IMR-90 (cell line): ENCODE data around the gene AFAP1L2. TPM values are rescaled to one million over a fixed set of nuclear protein-coding genes. Genes with fewer than 3 reads are reported as not detected.

Experiments used
- ATAC-seq: fragments of 200-7000 bp; cut with Tn5 transposase; 2 replicates; pipeline ENCODE4 v1.9.1; 2020; ENCODE audit warnings: low read depth, mild to moderate bottlenecking, moderate library complexity
- BruUV-seq: library from RNA; stranded (reverse); fragments of 400-500 nt; replicated peaks from 2 replicates; lab custom pipeline; 2021; lab: Mats Ljungman, UMichigan
- CTCF ChIA-PET: fragments of 300-600 bp; formaldehyde crosslinking; extraction: SDS; loops from one replicate; lab custom pipeline; 2021; ENCODE audit warnings: antibody characterized with exemption; lab: Yijun Ruan, JAX
- POLR2A ChIA-PET: fragments of 300-600 bp; sonication (Branson Sonifier 250); formaldehyde crosslinking; loops from one replicate; lab custom pipeline; 2022; ENCODE audit warnings: antibody characterized with exemption; ENCODE audit not compliant: unreplicated experiment; lab: Charles Lee
- DNase-seq: peaks from one replicate; pipeline ENCODE4 v3.0.0; 2013
- H2AFZ ChIP-seq: replicated peaks from 2 replicates; pipeline ENCODE3; 2013; ENCODE audit warnings: low read length, mild to moderate bottlenecking; ENCODE audit not compliant: poor library complexity
- H2AK5ac ChIP-seq: 2 replicates; pipeline ENCODE4 v1.6.1; 2013; ENCODE audit warnings: low read depth, low read length, inconsistent platforms
- H2AK9ac ChIP-seq: replicated peaks from 2 replicates; pipeline ENCODE3; 2013; ENCODE audit warnings: mild to moderate bottlenecking, low read depth, low read length, moderate library complexity; ENCODE audit not compliant: poor library complexity
- H2BK120ac ChIP-seq: 2 replicates; pipeline ENCODE4 v1.6.1; 2013; ENCODE audit warnings: low read depth, low read length, inconsistent platforms
- H2BK15ac ChIP-seq: 3 replicates; pipeline ENCODE4 v1.6.1; 2013; ENCODE audit warnings: low read depth, low read length, inconsistent platforms
- H2BK20ac ChIP-seq: 2 replicates; pipeline ENCODE4 v1.6.1; 2013; ENCODE audit warnings: low read depth, mild to moderate bottlenecking, inconsistent platforms, low read length, moderate library complexity
- H2BK5ac ChIP-seq: 2 replicates; pipeline ENCODE4 v1.6.1; 2013; ENCODE audit warnings: mild to moderate bottlenecking, low read depth, low read length, inconsistent platforms; ENCODE audit not compliant: poor library complexity, severe bottlenecking
- H3K14ac ChIP-seq: replicated peaks from 2 replicates; pipeline ENCODE4 v1.6.1; 2013; ENCODE audit warnings: low read depth, low read length, inconsistent platforms
- H3K18ac ChIP-seq: 2 replicates; pipeline ENCODE4 v1.6.1; 2013; ENCODE audit warnings: low read depth, low read length, control low read depth
- H3K23ac ChIP-seq: 2 replicates; pipeline ENCODE4 v1.6.1; 2013; ENCODE audit warnings: low read depth, low read length, inconsistent platforms
- H3K27ac ChIP-seq: 2 replicates; pipeline ENCODE4 v1.5.1; 2013; ENCODE audit warnings: mild to moderate bottlenecking, control low read depth, low read length; ENCODE audit not compliant: insufficient read depth
- H3K27me3 ChIP-seq: 2 replicates; pipeline ENCODE4 v1.6.1; 2013; ENCODE audit warnings: low read length; ENCODE audit not compliant: control insufficient read depth, insufficient read depth
- H3K36me3 ChIP-seq: 2 replicates; pipeline ENCODE4 v1.6.1; 2013; ENCODE audit warnings: low read length, mixed read lengths; ENCODE audit not compliant: control insufficient read depth, insufficient read depth
- H3K4ac ChIP-seq: 2 replicates; pipeline ENCODE4 v1.6.1; 2013; ENCODE audit warnings: low read depth, low read length, inconsistent platforms
- H3K4me1 ChIP-seq: 2 replicates; pipeline ENCODE4 v1.6.1; 2013; ENCODE audit warnings: low read length, mixed read lengths; ENCODE audit not compliant: control insufficient read depth, insufficient read depth
- H3K4me2 ChIP-seq: 2 replicates; pipeline ENCODE4 v1.6.1; 2013; ENCODE audit warnings: low read depth, mild to moderate bottlenecking, control low read depth, low read length, moderate library complexity
- H3K4me3 ChIP-seq: 2 replicates; pipeline ENCODE4 v1.5.1; 2013; ENCODE audit warnings: low read depth, mild to moderate bottlenecking, control low read depth, low read length, moderate library complexity; ENCODE audit not compliant: insufficient read depth
- H3K56ac ChIP-seq: 2 replicates; pipeline ENCODE4 v1.6.1; 2013; ENCODE audit warnings: low read length, inconsistent platforms; ENCODE audit not compliant: insufficient read depth; ENCODE audit errors: extremely low read depth
- H3K79me1 ChIP-seq, 2 experiments: 2 replicates each; pipeline ENCODE4 v1.6.1; 2013; ENCODE audit warnings: low read length in 2 of 2, inconsistent platforms in 1 of 2, low read depth in 1 of 2
- H3K9ac ChIP-seq: 2 replicates; pipeline ENCODE4 v1.6.1; 2013; ENCODE audit warnings: low read depth, low read length, control low read depth
- H3K9me1 ChIP-seq: 2 replicates; pipeline ENCODE4 v1.6.1; 2013; ENCODE audit warnings: low read length, inconsistent platforms; ENCODE audit not compliant: insufficient read depth
- H3K9me3 ChIP-seq: 2 replicates; pipeline ENCODE4 v1.6.1; 2013; ENCODE audit warnings: low read length; ENCODE audit not compliant: control insufficient read depth, insufficient read depth
- H4K20me1 ChIP-seq: 2 replicates; pipeline ENCODE4 v1.6.1; 2013; ENCODE audit warnings: low read length, inconsistent platforms; ENCODE audit not compliant: insufficient read depth
- H4K5ac ChIP-seq: 2 replicates; pipeline ENCODE4 v1.6.1; 2013; ENCODE audit warnings: mild to moderate bottlenecking, low read depth, low read length, control low read depth
- H4K8ac ChIP-seq, 2 experiments: 2 replicates each; pipeline ENCODE4 v1.6.1; 2013; ENCODE audit warnings: low read depth in 2 of 2, low read length in 2 of 2, control low read depth in 1 of 2, inconsistent platforms in 1 of 2
- H4K91ac ChIP-seq: 2 replicates; pipeline ENCODE4 v1.6.1; 2013; ENCODE audit warnings: low read depth, low read length, inconsistent platforms; ENCODE audit not compliant: insufficient read depth
- MAFK ChIP-seq: IDR thresholded peaks from 2 replicates; pipeline ENCODE4 v1.6.1; 2012; ENCODE audit warnings: low read depth, low read length, improper control_type of control experiment
- RAD21 ChIP-seq: IDR thresholded peaks from 2 replicates; pipeline ENCODE4 v1.6.1; 2012; ENCODE audit warnings: low read length, improper control_type of control experiment
- RCOR1 ChIP-seq: IDR thresholded peaks from 2 replicates; pipeline ENCODE4 v1.6.1; 2012; ENCODE audit warnings: mild to moderate bottlenecking, low read length, improper control_type of control experiment; ENCODE audit not compliant: insufficient replicate concordance
- WGBS, 2 experiments: methylation state at CpG; one replicate each; pipeline versions ENCODE4 v1.1.5 to v1.1.7; 2013; ENCODE audit warnings: missing lambda C conversion rate in 2 of 2; ENCODE audit not compliant: insufficient read length in 1 of 2; ENCODE audit errors: extremely low coverage in 2 of 2; 5-methylcytosine and 5-hydroxymethylcytosine counted together
- dilution Hi-C: fragments of 300-500 bp; cut with HindIII; formaldehyde crosslinking; loops from one replicate; pipeline ENCODE4 v1.14.3; 2018; ENCODE audit warnings: low sequenced_read_pairs; ENCODE audit not compliant: unreplicated experiment
- in situ Hi-C: fragments of 300-500 bp; cut with MboI; formaldehyde crosslinking; loops from 3 replicates; pipeline ENCODE4 v1.14.3; 2019; ENCODE audit warnings: low sequenced_read_pairs, inconsistent platforms, mixed read lengths
- intact Hi-C: fragments of 100-400 bp; cut with micrococcal nuclease; formaldehyde crosslinking; loops from 2 replicates; pipeline ENCODE4 v1.10.0; 2022
- polyA plus RNA-seq, 3 experiments: library from polyadenylated mRNA; depleted of rRNA; stranded (reverse); fragments of >200 nt; gene quantifications; 2 replicates each; pipeline ENCODE4 v1.2.3, GENCODE V29; 2012; ENCODE audit warnings: low replicate concordance in 1 of 3
- total RNA-seq: library from RNA; depleted of rRNA; stranded (reverse); fragments of >200 nt; gene quantifications from 2 replicates; pipeline ENCODE4 v1.2.3, GENCODE V29; 2012
- TF ChIP-seq, protein P1 (sequence below): conservative IDR thresholded peaks from 2 replicates; pipeline ENCODE4 v1.5.1; 2012; ENCODE audit warnings: mild to moderate bottlenecking, low read depth, low read length, improper control_type of control experiment

Gene AFAP1L2
- total and polyA plus RNA-seq, 2 of the 4 experiments (the other 2 are of a cell fraction), result under 0.01 to 0.10 TPM

DNA sequence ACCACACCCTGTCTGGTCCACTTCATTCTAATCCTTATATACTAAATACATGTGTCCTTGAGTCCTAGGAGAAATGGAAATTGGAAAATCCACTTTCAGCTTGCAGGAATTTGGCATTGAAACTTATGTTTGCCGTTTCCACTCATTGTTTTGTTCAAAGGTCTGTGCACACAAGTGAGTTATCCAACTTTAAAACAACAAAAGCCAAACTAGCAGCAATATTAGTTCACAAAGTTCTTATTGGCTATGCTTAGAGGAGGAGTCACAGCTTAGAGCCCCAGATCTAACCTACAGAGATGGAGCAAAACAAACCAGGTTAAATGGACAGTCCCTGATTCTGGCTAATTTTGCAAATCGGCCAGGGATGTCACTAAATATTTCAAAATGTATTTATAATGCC lies 44.6 kb upstream of the AFAP1L2 start:
- ChIA-PET POLR2A (no interaction called here), CTCF (no interaction called here)
- dilution Hi-C loops (no loop called here), in situ Hi-C loops (no loop called here), intact Hi-C loops (no loop called here)
- Histone ChIP-seq H2BK15ac (no peak overlapping the region), H3K27ac (no peak overlapping the region), H3K4me3 (no peak overlapping the region), H4K91ac (no peak overlapping the region), H3K4me1 (no peaks in the 10 kb centered on the region), H3K9me1 (peaks cover 3% of the 10 kb centered on the region; the same call in 1 of the 2 replicates), H3K9me3 (no peaks in the 10 kb centered on the region), H3K9ac (no peak overlapping the region), H3K27me3 (peaks cover 2% of the 10 kb centered on the region; the same call in 1 of the 2 replicates), H2BK5ac (no peak overlapping the region), H3K23ac (no peak overlapping the region), H2AK5ac (no peak overlapping the region), H2BK20ac (no peak overlapping the region), H3K79me1 (no peaks in the 10 kb centered on the region), H4K20me1 (no peaks in the 10 kb centered on the region), H3K56ac (no peak overlapping the region), H3K18ac (no peak overlapping the region), H4K5ac (no peak overlapping the region), H3K36me3 (no peaks in the 10 kb centered on the region), H3K4me2 (no peak overlapping the region), H3K14ac (no peak overlapping the region), H2BK120ac (no peak overlapping the region), H3K4ac (no peak overlapping the region), H2AK9ac (no peak overlapping the region), H4K8ac (no peak overlapping the region), H2AFZ (no peak overlapping the region)
- DNase-seq (no peak), ATAC-seq (no peak)
- TF ChIP-seq, protein P1, sequence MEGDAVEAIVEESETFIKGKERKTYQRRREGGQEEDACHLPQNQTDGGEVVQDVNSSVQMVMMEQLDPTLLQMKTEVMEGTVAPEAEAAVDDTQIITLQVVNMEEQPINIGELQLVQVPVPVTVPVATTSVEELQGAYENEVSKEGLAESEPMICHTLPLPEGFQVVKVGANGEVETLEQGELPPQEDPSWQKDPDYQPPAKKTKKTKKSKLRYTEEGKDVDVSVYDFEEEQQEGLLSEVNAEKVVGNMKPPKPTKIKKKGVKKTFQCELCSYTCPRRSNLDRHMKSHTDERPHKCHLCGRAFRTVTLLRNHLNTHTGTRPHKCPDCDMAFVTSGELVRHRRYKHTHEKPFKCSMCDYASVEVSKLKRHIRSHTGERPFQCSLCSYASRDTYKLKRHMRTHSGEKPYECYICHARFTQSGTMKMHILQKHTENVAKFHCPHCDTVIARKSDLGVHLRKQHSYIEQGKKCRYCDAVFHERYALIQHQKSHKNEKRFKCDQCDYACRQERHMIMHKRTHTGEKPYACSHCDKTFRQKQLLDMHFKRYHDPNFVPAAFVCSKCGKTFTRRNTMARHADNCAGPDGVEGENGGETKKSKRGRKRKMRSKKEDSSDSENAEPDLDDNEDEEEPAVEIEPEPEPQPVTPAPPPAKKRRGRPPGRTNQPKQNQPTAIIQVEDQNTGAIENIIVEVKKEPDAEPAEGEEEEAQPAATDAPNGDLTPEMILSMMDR, result no peak
- TF ChIP-seq RCOR1, result no peak
- no peak for TF ChIP-seq RAD21
- TF ChIP-seq MAFK, result no peak
- no TSS peak for BruUV-seq
- no CpG with 5 or more reads among the region's 2 CpGs for WGBS, 2 experiments
